Panc1 (cell line): ENCODE results near the gene ZNF784. TPM values are rescaled to one million over a fixed set of nuclear protein-coding genes. Genes with fewer than 3 reads are reported as not detected.

Experiments
- ATAC-seq: fragments of 200-7000 bp; cut with Tn5 transposase; 2 replicates; pipeline ENCODE4 v1.9.1; 2020; ENCODE audit warnings: mild to moderate bottlenecking, moderate library complexity
- BruUV-seq: library from RNA; stranded (reverse); fragments of 400-500 nt; replicated peaks from 2 replicates; lab custom pipeline; 2021; lab: Mats Ljungman, UMichigan
- CTCF ChIA-PET: fragments of 300-600 bp; sonication (Branson Sonifier 250); formaldehyde crosslinking; loops from one replicate; lab custom pipeline; 2022; ENCODE audit warnings: antibody characterized with exemption; lab: Charles Lee
- POLR2A ChIA-PET: fragments of 300-600 bp; sonication (Branson Sonifier 250); formaldehyde crosslinking; loops from one replicate; lab custom pipeline; 2022; ENCODE audit warnings: antibody characterized with exemption; lab: Charles Lee
- DNase-seq: peaks from one replicate; pipeline ENCODE4 v3.0.0-alpha.2; 2010; ENCODE audit warnings: low read depth, low spot score
- H3K27ac ChIP-seq: 2 replicates; pipeline ENCODE4 v1.5.1; 2011; ENCODE audit warnings: mild to moderate bottlenecking, low read length, inconsistent platforms
- H3K27me3 ChIP-seq: fragments of 200-500 bp; sonication (Bioruptor generic); 2 replicates; pipeline ENCODE4 v1.6.0; 2014; ENCODE audit warnings: low read length, inconsistent platforms; ENCODE audit not compliant: control insufficient read depth, insufficient read depth
- H3K36me3 ChIP-seq: fragments of 200-500 bp; sonication (Bioruptor generic); 2 replicates; pipeline ENCODE4 v1.5.1; 2014; ENCODE audit warnings: inconsistent platforms, mild to moderate bottlenecking, low read length, moderate library complexity; ENCODE audit not compliant: control insufficient read depth, insufficient read depth
- H3K4me1 ChIP-seq: 2 replicates; pipeline ENCODE4 v1.5.1; 2011; ENCODE audit warnings: inconsistent platforms, mild to moderate bottlenecking, low read length, moderate library complexity; ENCODE audit not compliant: control insufficient read depth, insufficient read depth
- H3K4me3 ChIP-seq, 2 experiments: 2 replicates each; pipeline ENCODE4 v1.5.1; 2011 to 2012; ENCODE audit warnings: low read depth in 2 of 2, low read length in 2 of 2, mild to moderate bottlenecking in 2 of 2, inconsistent platforms in 1 of 2, moderate library complexity in 1 of 2
- H3K9me3 ChIP-seq: fragments of 200-500 bp; sonication (Bioruptor generic); 2 replicates; pipeline ENCODE4 v1.5.1; 2014; ENCODE audit warnings: low read depth, mild to moderate bottlenecking, inconsistent platforms, low read length, moderate library complexity; ENCODE audit not compliant: control insufficient read depth, insufficient read depth
- CTCF ChIP-seq: fragments of 450-650 bp; IDR thresholded peaks from 2 replicates; pipeline ENCODE4 v1.5.1; 2017; ENCODE audit warnings: mild to moderate bottlenecking
- POLR2AphosphoS5 ChIP-seq: IDR thresholded peaks from 2 replicates; pipeline ENCODE4 v1.6.1; 2012; ENCODE audit warnings: mild to moderate bottlenecking, low read depth, low read length, moderate library complexity
- REST ChIP-seq, 2 experiments: IDR thresholded peaks; 2 replicates each; pipeline ENCODE4 v1.6.1; 2011 to 2012; ENCODE audit warnings: low read depth in 2 of 2, control low read depth in 1 of 2, low read length in 1 of 2, mild to moderate bottlenecking in 1 of 2, moderate library complexity in 1 of 2; ENCODE audit not compliant: insufficient read depth in 1 of 2
- SIN3A ChIP-seq: IDR thresholded peaks from 2 replicates; pipeline ENCODE4 v1.6.1; 2012; ENCODE audit warnings: low read depth, mild to moderate bottlenecking, low read length, moderate library complexity, borderline replicate concordance; ENCODE audit not compliant: insufficient read depth
- TCF7L2 ChIP-seq: IDR thresholded peaks from 2 replicates; pipeline ENCODE4 v1.6.1; 2011; ENCODE audit warnings: mild to moderate bottlenecking, low read depth, low read length, inconsistent platforms
- in situ Hi-C: cut with HindIII; loops from 2 replicates; pipeline ENCODE4 v1.10.0; 2016; ENCODE audit warnings: low sequenced_read_pairs, low pct_unique_long_range_greater_than_20kb
- intact Hi-C: fragments of 100-400 bp; cut with micrococcal nuclease; formaldehyde crosslinking; loops from one replicate; pipeline ENCODE4 v1.10.0; 2022; ENCODE audit not compliant: unreplicated experiment
- total RNA-seq: library from RNA; stranded (reverse); gene quantifications from one replicate; pipeline ENCODE4 v1.2.1, GENCODE V29; 2021; ENCODE audit not compliant: unreplicated experiment

ZNF784 gene
- total RNA-seq, 1 experiment from 2014 or later: 8.9 TPM

GRCh38 chr19:55648585-55649267, 24.4 kb upstream of the ZNF784 start:
- H3K27ac ChIP-seq: peak overlapping the region; percentile 94
- CTCF ChIA-PET: interaction anchor here (0.6 kb wide), 1 partner anchor 659 kb away, joined by 4 read pairs; no protein-coding TSS in a partner anchor
- in situ Hi-C loops (no loop called here), intact Hi-C loops (no loop called here)
- peak overlapping the region; percentile 70 to 78 for H3K4me3 ChIP-seq
- DNase-seq (no peak), ATAC-seq (peak; percentile 19; the same call in 1 of the 2 replicates)
- no peak for TF ChIP-seq CTCF
- no peak for TF ChIP-seq SIN3A
- TF ChIP-seq REST (IDR thresholded peaks at IDR 0.05; ENCODE audit: insufficient read depth in 1 of 2, low read depth in 2 of 2, low read length in 1 of 2): no peak
- TF ChIP-seq TCF7L2: no peak
- no peak for TF ChIP-seq POLR2AphosphoS5
- no TSS peak for BruUV-seq
- peaks cover 16% of the 10 kb centered on the region for H3K36me3 ChIP-seq
- no peaks in the 10 kb centered on the region for H3K27me3 ChIP-seq
- no peaks in the 10 kb centered on the region for H3K9me3 ChIP-seq
- POLR2A ChIA-PET: no interaction called here
- H3K4me1 ChIP-seq: peaks cover 36% of the 10 kb centered on the region

- peak; percentile 61 for ATAC-seq
- Histone ChIP-seq H3K4me1 (peaks cover 39% of the 10 kb centered on the region), H3K4me3 (peak within 1 kb of the TSS; percentile 70 to 78), H3K27ac (peak within 1 kb of the TSS; percentile 94), H3K27me3 (no peaks in the 10 kb centered on the region), H3K9me3 (no peaks in the 10 kb centered on the region), H3K36me3 (peaks cover 16% of the 10 kb centered on the region)
- CTCF ChIA-PET: interaction anchor here (0.5 to 1.4 kb wide), 2 partner anchors 15 to 230 kb away, joined by 6 to 9 read pairs; no protein-coding TSS in a partner anchor
- in situ Hi-C loops (no loop called here), intact Hi-C loops (no loop called here)
- no peak for DNase-seq
- TF ChIP-seq REST (IDR thresholded peaks at IDR 0.05; ENCODE audit: insufficient read depth in 1 of 2, low read depth in 2 of 2, low read length in 1 of 2) (0 out of 4 replicates have a peak, but pooled peaks of 1 of the 2 experiments have one; percentile 10), TCF7L2 (no peak), POLR2AphosphoS5 (no peak; the same call in 1 of the 2 replicates), CTCF (no peak), SIN3A (peak; percentile 6; the same call in 1 of the 2 replicates)
- BruUV-seq: no TSS peak
- POLR2A ChIA-PET: interaction anchor here (0.6 kb wide), 1 partner anchor 133 kb away, joined by 3 read pairs; no protein-coding TSS in a partner anchor
Measured at GRCh38 chr19:55647732-55648584, 23.6 kb upstream of the ZNF784 start, which contains the start of gene CCDC106. Gene CCDC106 (plus strand): TSS chr19:55648212. CDS start chr19:55649047, 835 bp downstream.
